ENCODE data around the gene GOLGA8A.
"Not testable (repeated sequence)": the region's sequence is repeated elsewhere in the genome, so short reads cannot be mapped to it uniquely, and the experiment has no call there.

- not testable (repeated sequence) for TF ChIP-seq YY1 (IDR thresholded peaks at IDR 0.05; ENCODE audit: insufficient read depth, insufficient read length); ZNF274 (IDR thresholded peaks at IDR 0.05; ENCODE audit: low read depth, low read length); SUZ12 (IDR thresholded peaks at IDR 0.05; ENCODE audit: extremely low read depth, insufficient read depth, insufficient read length)
These were observed 28.1 kb downstream of the GOLGA8A start for GRCh38 chr15:34409511-34409910.
